DMS114 treated with DMSO at 0.1 percent for 48 hours (cell line): ENCODE measurements around the gene FGFR2.

Experiments used
- DNase-seq: peaks from one replicate; lab custom pipeline; 2025; ENCODE audit not compliant: unreplicated experiment; lab: John Stamatoyannopoulos, UW

The FGFR2 gene

GRCh38 chr10:121610798-121611323, 12.6 kb upstream of the FGFR2 start:
- no peak for DNase-seq

GRCh38 chr10:121609426-121610380, 11.5 kb upstream of the FGFR2 start:
- DNase-seq, result no peak

GRCh38 chr10:121608469-121609190, 10.4 kb upstream of the FGFR2 start:
- no peak for DNase-seq

- DNase-seq, result no peak
These were observed 9.2 kb upstream of the FGFR2 start for GRCh38 chr10:121607310-121608055.

- no peak for DNase-seq
These were observed 7.5 kb upstream of the FGFR2 start for GRCh38 chr10:121605708-121606107.

- DNase-seq, result no peak
These were observed 3.2 kb upstream of the FGFR2 start for GRCh38 chr10:121601458-121601857.

- DNase-seq, result no peak
These were observed 2.4 kb upstream of the FGFR2 start for GRCh38 chr10:121600611-121601010.

GRCh38 chr10:121599947-121600346, 1.7 kb upstream of the FGFR2 start:
- no peak for DNase-seq

- no peak for DNase-seq
These were observed 561 bp downstream of the FGFR2 start for GRCh38 chr10:121597504-121598262.

GRCh38 chr10:121596689-121597503, 1.3 kb downstream of the FGFR2 start:
- peak; percentile 6 for DNase-seq

- DNase-seq, result no peak
These were observed 2.2 kb downstream of the FGFR2 start for GRCh38 chr10:121595806-121596688.

- no peak for DNase-seq
These were observed 2.9 kb downstream of the FGFR2 start for GRCh38 chr10:121595351-121595805.

GRCh38 chr10:121594623-121595350, 3.5 kb downstream of the FGFR2 start:
- no peak for DNase-seq

- DNase-seq, result no peak
These were observed 4.2 kb downstream of the FGFR2 start for GRCh38 chr10:121594076-121594475.

GRCh38 chr10:121593281-121594075, 4.8 kb downstream of the FGFR2 start:
- no peak for DNase-seq

- no peak for DNase-seq
These were observed 5.9 kb downstream of the FGFR2 start for GRCh38 chr10:121592155-121592890.
